Neuron (in vitro differentiated cells): ENCODE results near the gene RANBP9.

Experiments used
- H2AFZ ChIP-seq: one replicate; pipeline ENCODE4 v1.6.1; 2013; ENCODE audit warnings: low read depth, mild to moderate bottlenecking, inconsistent platforms, low read length, moderate library complexity
- H3K27me3 ChIP-seq: one replicate; pipeline ENCODE4 v1.6.1; 2013; ENCODE audit warnings: low read length; ENCODE audit not compliant: insufficient read depth
- H3K36me3 ChIP-seq: one replicate; pipeline ENCODE4 v1.6.1; 2013; ENCODE audit warnings: low read length; ENCODE audit not compliant: insufficient read depth
- H3K4me1 ChIP-seq: one replicate; pipeline ENCODE4 v1.6.1; 2013; ENCODE audit warnings: low read length; ENCODE audit not compliant: insufficient read depth
- H3K4me3 ChIP-seq: 2 replicates; pipeline ENCODE4 v1.5.1; 2013; ENCODE audit warnings: mild to moderate bottlenecking, low read length, moderate library complexity
- H3K9me3 ChIP-seq: one replicate; pipeline ENCODE4 v1.6.1; 2013; ENCODE audit warnings: low read length

The RANBP9 gene

GRCh38 chr6:13614926-13615791, 96.5 kb downstream of the RANBP9 start, which contains the start of gene NOL7:
Gene NOL7 (plus strand): TSS chr6:13615335. CDS start chr6:13615359, 24 bp downstream.
- Histone ChIP-seq H2AFZ (peak within 1 kb of the TSS; percentile 69), H3K4me3 (peak within 1 kb of the TSS; percentile 84), H3K4me1 (peaks cover 23% of the 10 kb centered on the region), H3K9me3 (no peaks in the 10 kb centered on the region), H3K27me3 (no peaks in the 10 kb centered on the region), H3K36me3 (peaks cover 36% of the 10 kb centered on the region)

DNA sequence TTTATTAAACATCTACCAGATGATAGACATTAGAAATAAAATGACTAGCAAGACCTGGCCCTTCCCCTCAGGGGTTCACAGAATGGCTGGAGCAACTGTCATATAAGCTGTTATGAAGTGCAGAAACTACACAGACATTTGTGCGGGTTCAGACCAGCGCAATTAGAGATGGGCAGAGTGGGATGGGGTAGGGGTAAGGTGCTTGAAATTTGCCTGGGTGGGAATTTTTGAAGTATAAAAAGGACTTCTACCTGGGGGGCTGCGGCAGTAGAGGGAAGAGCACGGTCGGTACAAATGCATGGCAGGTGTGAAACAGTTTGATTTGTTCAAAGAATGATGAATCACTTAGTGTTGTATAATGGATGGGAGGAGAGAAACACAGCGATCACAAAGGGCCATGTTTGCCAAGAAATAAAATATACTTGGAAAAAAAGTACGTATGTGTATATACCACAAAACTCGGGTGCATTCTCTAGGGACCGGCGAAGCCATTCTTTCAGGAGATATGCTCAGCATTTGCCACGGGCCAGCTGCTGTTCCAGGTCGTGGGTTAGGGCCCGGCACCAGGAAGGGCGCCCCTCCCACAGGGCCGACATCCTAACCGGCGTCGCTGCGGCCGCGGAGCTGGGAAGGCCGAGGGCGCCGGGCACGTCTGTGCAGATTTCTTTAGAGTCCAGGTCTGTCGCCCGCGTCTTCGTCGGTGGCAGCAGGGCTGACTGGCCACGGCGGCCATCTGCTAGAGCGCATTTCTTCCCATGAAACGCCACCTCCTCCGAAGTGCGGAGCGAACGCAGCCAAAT, 97.3 kb downstream of the RANBP9 start:
- H3K27me3 ChIP-seq: no peaks in the 10 kb centered on the region
- peak overlapping the region; percentile 84 for H3K4me3 ChIP-seq
- peaks cover 27% of the 10 kb centered on the region for H3K36me3 ChIP-seq
- H3K9me3 ChIP-seq: no peaks in the 10 kb centered on the region
- peaks cover 23% of the 10 kb centered on the region for H3K4me1 ChIP-seq
- peak overlapping the region; percentile 69 for H2AFZ ChIP-seq

GRCh38 chr6:13613029-13613594, 98.5 kb downstream of the RANBP9 start:
- no peaks in the 10 kb centered on the region for H3K27me3 ChIP-seq
- peaks cover 17% of the 10 kb centered on the region for H3K36me3 ChIP-seq
- no peak overlapping the region for H2AFZ ChIP-seq
- peaks cover 23% of the 10 kb centered on the region for H3K4me1 ChIP-seq
- H3K9me3 ChIP-seq: no peaks in the 10 kb centered on the region
- H3K4me3 ChIP-seq: no peak overlapping the region

- H2AFZ ChIP-seq: no peak overlapping the region
- H3K4me1 ChIP-seq: peaks cover 15% of the 10 kb centered on the region
- H3K9me3 ChIP-seq: no peaks in the 10 kb centered on the region
- no peaks in the 10 kb centered on the region for H3K27me3 ChIP-seq
- H3K36me3 ChIP-seq: peaks cover 5% of the 10 kb centered on the region
- no peak overlapping the region for H3K4me3 ChIP-seq
Observed at GRCh38 chr6:13611715-13612114, 99.9 kb downstream of the RANBP9 start.

DNA sequence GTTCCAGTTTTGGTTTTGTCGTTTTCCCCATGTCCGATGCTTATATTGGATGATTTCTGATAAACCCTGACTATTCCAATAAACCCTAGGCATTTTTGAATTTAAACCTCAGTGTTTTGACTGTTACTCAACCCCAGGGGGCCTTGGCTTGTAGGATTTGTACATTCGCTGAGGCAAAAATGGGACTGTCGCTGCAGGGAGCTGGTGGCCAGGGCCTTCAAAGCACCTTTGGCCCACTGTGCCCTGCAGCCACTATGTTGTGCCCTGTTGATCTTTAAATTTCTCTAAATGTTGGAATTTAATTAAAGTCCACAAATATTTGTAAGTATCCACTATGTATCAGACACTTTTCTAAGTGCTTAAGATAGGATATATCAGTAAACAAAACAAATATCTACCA, 106.0 kb downstream of the RANBP9 start:
- Histone ChIP-seq H3K4me1 (no peaks in the 10 kb centered on the region), H2AFZ (no peak overlapping the region), H3K36me3 (peaks cover 20% of the 10 kb centered on the region), H3K4me3 (no peak overlapping the region), H3K27me3 (no peaks in the 10 kb centered on the region), H3K9me3 (no peaks in the 10 kb centered on the region)

DNA sequence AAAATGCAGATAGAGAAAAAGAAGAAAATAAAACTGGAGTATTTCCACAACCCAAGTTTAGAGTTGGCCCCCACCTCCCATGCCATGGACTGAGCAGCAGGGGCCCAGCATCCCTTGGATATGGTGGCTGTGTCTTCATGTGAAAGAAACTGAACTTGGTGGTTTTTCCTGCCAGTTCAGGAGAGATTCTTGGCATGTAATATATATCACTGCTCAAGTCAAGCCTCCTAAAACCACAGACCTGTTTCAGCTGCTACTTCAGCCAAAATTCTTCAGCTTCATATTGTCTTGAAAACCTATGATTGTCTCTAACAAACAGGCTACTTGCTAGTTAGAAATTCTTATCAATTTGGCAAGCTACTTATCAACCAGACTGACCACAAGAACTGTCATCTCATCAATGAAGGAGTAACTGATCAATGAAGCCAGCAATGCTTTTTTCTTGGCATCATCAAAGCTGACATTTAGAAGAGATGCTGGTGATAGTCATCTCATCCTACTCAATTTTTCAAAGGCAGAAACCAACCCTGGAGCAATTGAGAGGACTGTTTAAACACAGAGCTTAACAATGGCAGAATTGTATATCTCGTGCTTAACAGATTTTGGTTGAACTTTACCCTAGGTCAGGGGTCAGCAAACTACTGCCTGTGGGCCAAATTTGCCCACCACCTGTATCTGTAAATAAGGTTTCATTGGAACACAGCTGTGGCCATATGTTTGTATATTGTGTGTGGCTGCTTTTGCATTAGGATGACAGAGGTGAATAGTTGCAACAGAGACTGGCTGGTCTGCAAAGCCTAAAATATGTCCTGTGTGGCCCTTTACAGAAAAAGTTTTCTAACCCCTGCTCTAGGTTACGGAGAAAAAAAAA, 106.9 kb downstream of the RANBP9 start:
- H3K36me3 ChIP-seq: peaks cover 22% of the 10 kb centered on the region
- no peaks in the 10 kb centered on the region for H3K4me1 ChIP-seq
- no peak overlapping the region for H3K4me3 ChIP-seq
- H3K9me3 ChIP-seq: no peaks in the 10 kb centered on the region
- H3K27me3 ChIP-seq: no peaks in the 10 kb centered on the region
- no peak overlapping the region for H2AFZ ChIP-seq

DNA sequence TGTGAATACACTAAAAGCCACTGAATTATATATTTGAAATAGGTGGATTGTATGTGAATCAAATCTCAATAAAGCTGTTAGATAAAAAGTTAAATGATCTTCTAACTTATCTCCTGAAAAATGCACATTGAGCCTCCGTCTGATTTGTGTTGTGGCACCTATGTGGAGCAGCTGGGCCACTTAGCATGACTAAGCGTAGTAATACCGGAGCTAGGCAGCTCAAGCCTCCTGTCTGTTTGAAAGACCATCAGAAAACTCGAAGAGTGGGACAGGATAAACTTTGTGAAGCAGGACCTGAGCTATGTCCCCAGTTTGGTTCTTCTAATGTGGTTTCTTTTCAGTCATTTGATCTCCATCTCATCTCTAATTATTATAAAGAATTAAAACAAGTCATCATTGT, 107.5 kb downstream of the RANBP9 start:
- H3K36me3 ChIP-seq: peaks cover 22% of the 10 kb centered on the region
- H3K4me1 ChIP-seq: no peaks in the 10 kb centered on the region
- no peak overlapping the region for H3K4me3 ChIP-seq
- H3K9me3 ChIP-seq: no peaks in the 10 kb centered on the region
- H3K27me3 ChIP-seq: no peaks in the 10 kb centered on the region
- no peak overlapping the region for H2AFZ ChIP-seq

DNA sequence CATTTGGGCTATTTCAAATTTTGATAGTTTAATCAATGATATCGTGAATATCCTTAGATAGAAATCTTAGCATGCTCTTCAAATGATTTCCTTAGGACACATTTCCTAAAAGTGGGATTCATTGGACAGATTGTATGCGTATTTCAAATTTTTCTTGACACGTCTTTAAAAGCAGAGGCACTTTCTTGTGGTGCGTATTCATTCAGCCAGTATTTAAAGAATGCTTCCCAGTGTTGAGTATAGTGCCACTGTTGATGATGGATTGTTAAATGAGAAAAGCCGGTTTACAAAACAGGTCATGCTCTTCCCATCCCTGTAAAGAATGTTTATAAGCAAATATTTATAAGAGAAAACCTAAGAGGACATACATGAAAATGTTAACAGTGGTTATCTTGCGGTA, 111.6 kb downstream of the RANBP9 start:
- Histone ChIP-seq H2AFZ (no peak overlapping the region), H3K4me3 (no peak overlapping the region), H3K4me1 (no peaks in the 10 kb centered on the region), H3K9me3 (no peaks in the 10 kb centered on the region), H3K36me3 (peaks cover 36% of the 10 kb centered on the region), H3K27me3 (no peaks in the 10 kb centered on the region)

DNA sequence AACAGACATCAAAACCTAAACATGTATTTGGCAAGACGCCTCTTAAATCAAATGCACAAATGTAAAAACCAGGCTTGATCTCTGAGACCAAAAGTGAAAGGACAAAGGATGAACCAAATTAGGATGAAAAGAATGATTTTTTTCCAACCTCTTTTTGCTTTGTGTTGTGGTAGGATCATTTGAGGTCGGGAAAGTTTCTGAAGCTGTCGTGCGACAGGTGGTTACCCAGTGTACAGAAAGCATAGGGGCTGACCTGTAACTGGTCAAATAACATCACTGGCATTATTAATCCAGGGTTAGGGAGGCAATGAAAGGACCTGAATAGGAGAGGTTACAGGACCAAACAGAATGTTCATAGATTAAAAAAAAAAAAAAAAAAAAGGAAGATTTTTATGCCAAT, 114.6 kb downstream of the RANBP9 start:
- Histone ChIP-seq H3K27me3 (no peaks in the 10 kb centered on the region), H3K36me3 (peaks cover 36% of the 10 kb centered on the region), H3K4me1 (no peaks in the 10 kb centered on the region), H3K9me3 (no peaks in the 10 kb centered on the region), H3K4me3 (no peak overlapping the region), H2AFZ (no peak overlapping the region)

- no peak overlapping the region for H2AFZ ChIP-seq
- no peaks in the 10 kb centered on the region for H3K27me3 ChIP-seq
- no peaks in the 10 kb centered on the region for H3K4me1 ChIP-seq
- H3K4me3 ChIP-seq: no peak overlapping the region
- H3K36me3 ChIP-seq: peaks cover 20% of the 10 kb centered on the region
- H3K9me3 ChIP-seq: no peaks in the 10 kb centered on the region
Observed at GRCh38 chr6:13593720-13594119, 117.9 kb downstream of the RANBP9 start.

GRCh38 chr6:13593103-13593502, 118.5 kb downstream of the RANBP9 start:
- Histone ChIP-seq H3K9me3 (no peaks in the 10 kb centered on the region), H3K4me1 (no peaks in the 10 kb centered on the region), H3K36me3 (peaks cover 24% of the 10 kb centered on the region), H3K4me3 (no peak overlapping the region), H3K27me3 (no peaks in the 10 kb centered on the region), H2AFZ (no peak overlapping the region)

DNA sequence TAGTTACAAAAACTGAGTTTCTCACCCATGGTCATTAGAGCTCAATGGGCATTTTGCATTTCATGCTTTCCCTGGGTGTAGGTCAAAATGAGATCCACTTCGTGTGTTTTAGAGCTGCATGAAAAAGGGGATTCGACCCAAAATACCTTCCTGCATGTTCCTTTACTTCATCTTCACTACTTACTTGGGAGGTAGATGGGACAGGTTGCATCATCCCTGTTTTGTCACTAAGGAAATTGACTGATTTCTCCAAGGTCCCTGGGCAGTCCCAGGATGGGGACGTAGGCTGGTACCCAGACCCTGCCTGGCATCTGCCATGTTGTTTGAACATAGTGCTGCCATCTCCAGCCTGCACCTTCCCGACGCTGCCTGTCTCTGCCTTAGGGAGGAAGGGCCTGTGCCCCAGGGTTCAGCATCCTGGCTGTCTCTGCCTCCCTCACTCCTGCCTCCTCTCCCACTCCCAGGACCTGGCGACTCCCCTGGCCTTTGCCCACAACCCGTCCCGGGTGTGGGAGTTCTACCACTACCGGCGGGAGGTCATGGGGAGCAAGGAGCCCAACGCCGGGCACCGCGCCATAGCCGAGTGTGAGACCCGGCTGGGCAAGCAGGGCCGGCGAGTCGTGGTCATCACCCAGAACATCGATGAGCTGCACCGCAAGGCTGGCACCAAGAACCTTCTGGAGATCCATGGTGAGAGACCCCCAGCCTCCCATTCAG, 120.3 kb downstream of the RANBP9 start:
- no peak overlapping the region for H2AFZ ChIP-seq
- H3K27me3 ChIP-seq: no peaks in the 10 kb centered on the region
- no peaks in the 10 kb centered on the region for H3K4me1 ChIP-seq
- H3K4me3 ChIP-seq: no peak overlapping the region
- H3K9me3 ChIP-seq: no peaks in the 10 kb centered on the region
- peaks cover 18% of the 10 kb centered on the region for H3K36me3 ChIP-seq
